HG03280 (cell line): ENCODE data around the gene EBF3.

Experiments used
- ATAC-seq: cut with Tn5 transposase; IDR thresholded peaks from one replicate; pipeline ENCODE4 v1.9.1; 2021; ENCODE audit warnings: mild to moderate bottlenecking, moderate library complexity; ENCODE audit not compliant: unreplicated experiment

Gene EBF3

GRCh38 chr10:129876838-129877237 is 87.2 kb downstream of the EBF3 start:
- no peak for ATAC-seq

GRCh38 chr10:129875993-129876726 is 87.9 kb downstream of the EBF3 start:
- ATAC-seq: no peak

- no peak for ATAC-seq
These were observed 90.7 kb downstream of the EBF3 start for GRCh38 chr10:129873351-129873750.

- no peak for ATAC-seq
These were observed 92.1 kb downstream of the EBF3 start for GRCh38 chr10:129871966-129872365.

GRCh38 chr10:129870961-129871621 is 93.0 kb downstream of the EBF3 start:
- ATAC-seq: no peak

GRCh38 chr10:129870474-129870757 is 93.7 kb downstream of the EBF3 start:
- ATAC-seq: no peak

GRCh38 chr10:129869596-129870473 is 94.2 kb downstream of the EBF3 start:
- no peak for ATAC-seq

- no peak for ATAC-seq
These were observed 95.5 kb downstream of the EBF3 start for GRCh38 chr10:129868449-129869035.

- ATAC-seq: no peak
These were observed 96.4 kb downstream of the EBF3 start for GRCh38 chr10:129867631-129868179.

- ATAC-seq: no peak
These were observed 97.2 kb downstream of the EBF3 start for GRCh38 chr10:129866894-129867293.

GRCh38 chr10:129865960-129866359 is 98.1 kb downstream of the EBF3 start:
- ATAC-seq: no peak

GRCh38 chr10:129865413-129865812 is 98.7 kb downstream of the EBF3 start:
- no peak for ATAC-seq

GRCh38 chr10:129864601-129865126 is 99.4 kb downstream of the EBF3 start:
- no peak for ATAC-seq

- no peak for ATAC-seq
These were observed 100.0 kb downstream of the EBF3 start for GRCh38 chr10:129864082-129864481.

GRCh38 chr10:129863201-129863663 is 100.8 kb downstream of the EBF3 start:
- ATAC-seq: no peak

- no peak for ATAC-seq
These were observed 102.1 kb downstream of the EBF3 start for GRCh38 chr10:129861776-129862531.

GRCh38 chr10:129860396-129860795 is 103.7 kb downstream of the EBF3 start:
- no peak for ATAC-seq

- no peak for ATAC-seq
These were observed 104.5 kb downstream of the EBF3 start for GRCh38 chr10:129859536-129859935.

- ATAC-seq: no peak
These were observed 106.7 kb downstream of the EBF3 start for GRCh38 chr10:129857242-129857960.
